Thyroid gland (tissue), 4 donors: ENCODE results near the gene VPS13C. TPM values are rescaled to one million over a fixed set of nuclear protein-coding genes. Genes with fewer than 3 reads are reported as not detected.

ENCODE experiments used
- DNase-seq, 2 donors: peaks; one replicate each; pipeline ENCODE4 v3.0.0-alpha.2; 2019
- H3K27ac ChIP-seq, 3 donors: fragments of 200-600 bp; sonication (generic); 1 replicate in 2 of 3; 2 replicates in 1 of 3; pipeline ENCODE4 v1.5.1; 2016 to 2019; ENCODE audit warnings: mild to moderate bottlenecking in 1 of 3, moderate library complexity in 1 of 3
- H3K27me3 ChIP-seq: fragments of 200-600 bp; sonication (generic); one replicate; pipeline ENCODE4 v1.5.1; 2019
- H3K36me3 ChIP-seq, 2 donors: fragments of 200-600 bp; sonication (generic); one replicate each; pipeline ENCODE4 v1.5.1; 2016 to 2019
- H3K4me1 ChIP-seq, 2 donors: fragments of 200-600 bp; sonication (generic); one replicate each; pipeline ENCODE4 v1.5.1; 2017 to 2019
- H3K4me3 ChIP-seq, 3 donors: fragments of 200-600 bp; sonication (generic); replicated peaks in 1 of 3; 1 replicate in 2 of 3; 2 replicates in 1 of 3; pipeline ENCODE4 v1.5.1; 2016; ENCODE audit warnings: mild to moderate bottlenecking in 1 of 3
- H3K9me3 ChIP-seq: fragments of 200-600 bp; sonication (generic); one replicate; pipeline ENCODE4 v1.5.1; 2017
- CTCF ChIP-seq, 6 experiments: fragments of 200-600 bp in 3 of 6; fragments of 450-650 bp in 3 of 6; sonication (generic) in 3 of 6; IDR thresholded peaks; one replicate each; pipeline ENCODE4 v1.5.1; 2016 to 2019; ENCODE audit warnings: antibody characterized with exemption in 6 of 6, mild to moderate bottlenecking in 2 of 6, inconsistent platforms in 1 of 6, moderate library complexity in 1 of 6
- POLR2A ChIP-seq, 2 donors: fragments of 450-650 bp; IDR thresholded peaks; one replicate each; pipeline ENCODE4 v1.6.1; 2017; ENCODE audit warnings: antibody characterized with exemption in 2 of 2, mild to moderate bottlenecking in 2 of 2, moderate library complexity in 1 of 2
- WGBS, 2 donors: methylation state at CpG; one replicate each; pipeline ENCODE4 v1.1.5; 2017; 5-methylcytosine and 5-hydroxymethylcytosine counted together
- intact Hi-C: fragments of 100-400 bp; cut with DNase I; formaldehyde crosslinking; loops from one replicate; pipeline ENCODE4 v1.15.1; 2023
- total RNA-seq, 4 donors: library from RNA; depleted of rRNA; stranded (reverse); fragments of >200 nt; gene quantifications; one replicate each; pipeline ENCODE4 v1.2.3, GENCODE V29; 2016

The VPS13C gene
- total RNA-seq, 4 donors from 2014 or later: 99.4 to 159 (median 119) TPM

GRCh38 chr15:61946778-61947177 is 113.5 kb downstream of the VPS13C start:
- intact Hi-C loops: no loop called here
- H3K27ac ChIP-seq: no peak overlapping the region
- no peaks in the 10 kb centered on the region for H3K4me1 ChIP-seq
- no peaks in the 10 kb centered on the region for H3K27me3 ChIP-seq
- TF ChIP-seq POLR2A (IDR thresholded peaks at IDR 0.05): no peak
- TF ChIP-seq CTCF (IDR thresholded peaks at IDR 0.05): no peak
- H3K36me3 ChIP-seq: peaks cover 4 to 9% of the 10 kb centered on the region in 2 donors
- no peaks in the 10 kb centered on the region for H3K9me3 ChIP-seq
- no peak overlapping the region for H3K4me3 ChIP-seq
- no peak for DNase-seq

GRCh38 chr15:61943992-61944391 is 116.3 kb downstream of the VPS13C start:
- intact Hi-C loops: no loop called here
- Histone ChIP-seq H3K27ac (no peak overlapping the region), H3K4me1 (no peaks in the 10 kb centered on the region), H3K9me3 (no peaks in the 10 kb centered on the region), H3K27me3 (no peaks in the 10 kb centered on the region), H3K36me3 (peaks cover 3 to 4% of the 10 kb centered on the region in 2 donors), H3K4me3 (no peak overlapping the region)
- no peak for DNase-seq
- WGBS, 2 donors: 92 to 93% methylated on average over 2 of the region's 2 CpGs
- TF ChIP-seq POLR2A (IDR thresholded peaks at IDR 0.05): no peak
- TF ChIP-seq CTCF (IDR thresholded peaks at IDR 0.05): no peak

GRCh38 chr15:61938249-61938648 is 122.0 kb downstream of the VPS13C start:
- Histone ChIP-seq H3K4me3 (no peak overlapping the region), H3K27me3 (no peaks in the 10 kb centered on the region), H3K9me3 (no peaks in the 10 kb centered on the region), H3K36me3 (no peaks in the 10 kb centered on the region), H3K27ac (no peak overlapping the region), H3K4me1 (no peaks in the 10 kb centered on the region)
- DNase-seq: peak; percentile 22 to 24
- intact Hi-C loops: no loop called here
- TF ChIP-seq CTCF (IDR thresholded peaks at IDR 0.05) (no peak), POLR2A (IDR thresholded peaks at IDR 0.05) (no peak)
- 82 to 86% methylated on average over 1 of the region's 1 CpG for WGBS, 2 donors

- H3K27me3 ChIP-seq: no peaks in the 10 kb centered on the region
- H3K27ac ChIP-seq: no peak overlapping the region
- TF ChIP-seq POLR2A (IDR thresholded peaks at IDR 0.05) (no peak), CTCF (IDR thresholded peaks at IDR 0.05) (no peak)
- H3K36me3 ChIP-seq: no peaks in the 10 kb centered on the region
- H3K9me3 ChIP-seq: no peaks in the 10 kb centered on the region
- WGBS, 2 donors: 90% methylated on average over 4 of the region's 4 CpGs
- no peaks in the 10 kb centered on the region for H3K4me1 ChIP-seq
- DNase-seq: no peak
- intact Hi-C loops: no loop called here
- no peak overlapping the region for H3K4me3 ChIP-seq
These were observed 123.6 kb downstream of the VPS13C start for GRCh38 chr15:61936528-61937195.

GRCh38 chr15:61935493-61935892 is 124.8 kb downstream of the VPS13C start:
- Histone ChIP-seq H3K36me3 (peaks cover 0 to under 1% of the 10 kb centered on the region in 2 donors), H3K4me3 (no peak overlapping the region), H3K27me3 (no peaks in the 10 kb centered on the region), H3K9me3 (no peaks in the 10 kb centered on the region), H3K4me1 (no peaks in the 10 kb centered on the region), H3K27ac (no peak overlapping the region)
- TF ChIP-seq CTCF (IDR thresholded peaks at IDR 0.05) (no peak), POLR2A (IDR thresholded peaks at IDR 0.05) (no peak)
- WGBS, 2 donors: 96 to 97% methylated on average over 4 of the region's 4 CpGs
- intact Hi-C loops: no loop called here
- DNase-seq: no peak
